ENCODE data around the gene RNLS. TPM values are rescaled to one million over a fixed set of nuclear protein-coding genes. Genes with fewer than 3 reads are reported as not detected.
"Not testable (repeated sequence)": the region's sequence is repeated elsewhere in the genome, so short reads cannot be mapped to it uniquely, and the experiment has no call there.

Gene RNLS
- total and polyA plus RNA-seq, 3 donors from 2014 or later: 13.0 to 27.4 (median 27.1) TPM

- Histone ChIP-seq H3K4me1 (no peaks in the 10 kb centered on the region), H3K27ac (peak overlapping the region in 1 of 2 donors; percentile 51), H3K36me3 (ENCODE audit: low read depth, missing control alignments) (no peaks in the 10 kb centered on the region), H3K9me3 (no peaks in the 10 kb centered on the region), H3K27me3 (no peaks in the 10 kb centered on the region), H3K4me3 (no peak overlapping the region)
- intact Hi-C loops (cut with DNase I; ENCODE audit: low total_unique reads): no loop called here
- DNase-seq: no peak
- 61% methylated on average over 6 of the region's 6 CpGs for WGBS, 2 donors
- TF ChIP-seq, protein P1, sequence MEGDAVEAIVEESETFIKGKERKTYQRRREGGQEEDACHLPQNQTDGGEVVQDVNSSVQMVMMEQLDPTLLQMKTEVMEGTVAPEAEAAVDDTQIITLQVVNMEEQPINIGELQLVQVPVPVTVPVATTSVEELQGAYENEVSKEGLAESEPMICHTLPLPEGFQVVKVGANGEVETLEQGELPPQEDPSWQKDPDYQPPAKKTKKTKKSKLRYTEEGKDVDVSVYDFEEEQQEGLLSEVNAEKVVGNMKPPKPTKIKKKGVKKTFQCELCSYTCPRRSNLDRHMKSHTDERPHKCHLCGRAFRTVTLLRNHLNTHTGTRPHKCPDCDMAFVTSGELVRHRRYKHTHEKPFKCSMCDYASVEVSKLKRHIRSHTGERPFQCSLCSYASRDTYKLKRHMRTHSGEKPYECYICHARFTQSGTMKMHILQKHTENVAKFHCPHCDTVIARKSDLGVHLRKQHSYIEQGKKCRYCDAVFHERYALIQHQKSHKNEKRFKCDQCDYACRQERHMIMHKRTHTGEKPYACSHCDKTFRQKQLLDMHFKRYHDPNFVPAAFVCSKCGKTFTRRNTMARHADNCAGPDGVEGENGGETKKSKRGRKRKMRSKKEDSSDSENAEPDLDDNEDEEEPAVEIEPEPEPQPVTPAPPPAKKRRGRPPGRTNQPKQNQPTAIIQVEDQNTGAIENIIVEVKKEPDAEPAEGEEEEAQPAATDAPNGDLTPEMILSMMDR (IDR thresholded peaks at IDR 0.05): no peak
- TF ChIP-seq POLR2A (IDR thresholded peaks at IDR 0.05): no peak
These were observed 301.3 kb downstream of the RNLS start for GRCh38 chr10:88281592-88282347.

- Histone ChIP-seq H3K27me3 (no peaks in the 10 kb centered on the region), H3K27ac (no peak overlapping the region), H3K9me3 (no peaks in the 10 kb centered on the region), H3K36me3 (ENCODE audit: low read depth, missing control alignments) (no peaks in the 10 kb centered on the region), H3K4me3 (no peak overlapping the region), H3K4me1 (no peaks in the 10 kb centered on the region)
- no peak for DNase-seq
- intact Hi-C loops (cut with DNase I; ENCODE audit: low total_unique reads): no loop called here
- TF ChIP-seq POLR2A (IDR thresholded peaks at IDR 0.05): no peak
- TF ChIP-seq, protein P1 (IDR thresholded peaks at IDR 0.05): no peak
These were observed 302.6 kb downstream of the RNLS start for GRCh38 chr10:88280518-88280917.

DNA sequence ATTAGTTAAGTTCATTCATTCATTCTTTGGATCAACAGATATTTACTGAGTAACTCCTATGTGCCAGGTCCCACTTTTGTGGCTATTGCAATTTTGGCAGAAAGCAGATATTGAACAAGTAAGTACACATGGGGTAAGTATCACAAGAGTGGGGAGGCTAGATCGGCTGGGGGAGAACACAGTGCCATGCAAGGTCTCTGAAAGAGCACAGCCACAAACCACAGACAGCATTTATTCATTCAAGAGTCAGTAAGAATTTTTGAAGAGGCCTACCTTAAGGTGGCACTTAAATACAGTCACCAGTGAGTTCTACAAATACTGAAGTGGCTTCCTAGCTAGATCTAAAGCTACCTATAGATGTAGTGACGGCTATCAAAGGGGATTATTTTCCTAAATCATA, 304.2 kb downstream of the RNLS start:
- no peak for TF ChIP-seq POLR2A (IDR thresholded peaks at IDR 0.05)
- TF ChIP-seq, protein P1 (IDR thresholded peaks at IDR 0.05): no peak
- Histone ChIP-seq H3K27me3 (no peaks in the 10 kb centered on the region), H3K27ac (no peak overlapping the region), H3K9me3 (no peaks in the 10 kb centered on the region), H3K4me1 (no peaks in the 10 kb centered on the region), H3K4me3 (no peak overlapping the region), H3K36me3 (ENCODE audit: low read depth, missing control alignments) (no peaks in the 10 kb centered on the region)
- no peak for DNase-seq
- intact Hi-C loops (cut with DNase I; ENCODE audit: low total_unique reads): no loop called here
- 85 to 92% methylated on average over 2 of the region's 2 CpGs for WGBS, 2 donors

GRCh38 chr10:88276945-88277344, 306.2 kb downstream of the RNLS start:
- DNase-seq; H3K4me1 ChIP-seq; intact Hi-C loops (cut with DNase I; ENCODE audit: low total_unique reads); H3K27me3 ChIP-seq; H3K4me3 ChIP-seq; H3K9me3 ChIP-seq; H3K36me3 ChIP-seq (ENCODE audit: low read depth, missing control alignments); H3K27ac ChIP-seq: not testable (repeated sequence)
- 91 to 97% methylated on average over 4 of the region's 4 CpGs for WGBS, 2 donors

- TF ChIP-seq, protein P1 (IDR thresholded peaks at IDR 0.05): no peak
- TF ChIP-seq POLR2A (IDR thresholded peaks at IDR 0.05): no peak
- Histone ChIP-seq H3K27ac (no peak overlapping the region), H3K36me3 (ENCODE audit: low read depth, missing control alignments) (no peaks in the 10 kb centered on the region), H3K27me3 (no peaks in the 10 kb centered on the region), H3K9me3 (no peaks in the 10 kb centered on the region), H3K4me3 (no peak overlapping the region), H3K4me1 (no peaks in the 10 kb centered on the region)
- no peak for DNase-seq
- intact Hi-C loops (cut with DNase I; ENCODE audit: low total_unique reads): no loop called here
- 88 to 98% methylated on average over 2 of the region's 2 CpGs for WGBS, 2 donors
These were observed 308.8 kb downstream of the RNLS start for GRCh38 chr10:88274286-88274685.

Measured in testis (tissue), 3 donors.